Stimulated activated CD4-positive, alpha-beta T cell treated with anti-CD3 and anti-CD28 coated beads, TNF-alpha, amount 100 ng/mL, for 1 hour (primary cell): Measurements from ENCODE around the gene ZFP64.
"Not testable (repeated sequence)": the region's sequence is repeated elsewhere in the genome, so short reads cannot be mapped to it uniquely, and the experiment has no call there.

ENCODE experiments used
- DNase-seq, 3 donors: peaks; one replicate each; pipeline ENCODE4 v3.0.0-alpha.2; 2020; ENCODE audit warnings: low read depth in 3 of 3, low spot score in 1 of 3

Gene ZFP64

DNA sequence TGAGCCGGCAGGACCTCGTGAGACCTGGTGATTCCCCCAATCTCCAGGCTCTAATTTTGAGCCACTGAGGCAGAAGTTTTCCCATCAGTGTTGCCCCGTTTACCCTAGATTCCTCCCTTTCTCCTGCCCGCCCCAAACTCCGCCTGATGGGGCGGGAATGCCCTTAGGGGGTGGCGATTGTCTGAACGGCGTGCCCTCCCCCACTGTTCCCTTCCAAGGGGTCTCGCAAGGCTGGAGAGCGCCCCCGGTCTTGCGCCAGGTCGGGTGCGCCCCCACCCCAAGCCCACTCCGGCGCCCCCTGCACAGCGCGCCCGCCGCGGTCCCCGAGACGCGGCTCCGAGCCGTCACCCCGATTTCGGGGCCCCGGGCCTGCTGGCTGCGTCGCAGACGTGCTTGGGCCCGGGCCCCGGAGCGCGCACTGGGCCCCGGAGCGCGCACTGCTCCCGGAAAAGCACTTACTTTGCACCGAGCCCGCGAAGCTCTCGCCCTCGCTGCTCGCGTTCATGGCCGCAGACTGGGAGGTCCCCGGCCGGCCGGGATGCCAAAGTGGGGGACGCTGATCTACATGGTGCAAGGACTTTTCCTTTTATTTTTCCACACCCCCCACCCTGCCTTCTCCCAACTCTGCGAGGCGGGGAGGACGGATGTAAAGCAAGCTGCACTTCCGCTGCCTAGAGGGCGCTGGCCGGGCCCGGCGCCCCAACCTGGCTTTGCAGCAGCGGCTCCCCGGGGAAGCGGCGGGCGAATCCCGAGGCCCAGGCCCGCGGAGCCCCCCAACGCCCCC lies at the start of gene ZFP64:
Gene ZFP64 (minus strand): TSS at position 648 of the 784 bp plus-strand sequence. CDS start 143 bp downstream, at position 505.
- peak; percentile 13 to 57 (median 30) for DNase-seq

DNA sequence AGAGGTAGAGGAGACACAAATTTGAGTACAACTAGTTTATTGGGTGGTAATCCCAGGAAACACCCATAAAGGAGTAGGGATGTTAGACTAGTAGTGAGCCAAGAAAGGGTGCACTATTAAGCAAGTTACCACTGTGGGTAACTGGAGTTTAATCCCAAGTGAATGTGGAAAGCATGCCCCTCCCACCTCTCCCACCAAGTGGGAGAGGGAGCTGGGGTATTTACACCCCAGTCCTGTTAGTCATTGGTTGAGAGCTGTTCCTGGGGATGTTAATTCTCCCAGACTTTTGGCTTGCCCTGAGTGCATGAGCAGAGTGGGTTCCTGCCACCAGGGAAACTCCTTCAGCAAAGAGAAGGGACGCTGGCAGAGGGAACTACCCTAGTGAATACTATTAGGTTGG lies 49.2 kb upstream of the ZFP64 start:
- no peak for DNase-seq

DNA sequence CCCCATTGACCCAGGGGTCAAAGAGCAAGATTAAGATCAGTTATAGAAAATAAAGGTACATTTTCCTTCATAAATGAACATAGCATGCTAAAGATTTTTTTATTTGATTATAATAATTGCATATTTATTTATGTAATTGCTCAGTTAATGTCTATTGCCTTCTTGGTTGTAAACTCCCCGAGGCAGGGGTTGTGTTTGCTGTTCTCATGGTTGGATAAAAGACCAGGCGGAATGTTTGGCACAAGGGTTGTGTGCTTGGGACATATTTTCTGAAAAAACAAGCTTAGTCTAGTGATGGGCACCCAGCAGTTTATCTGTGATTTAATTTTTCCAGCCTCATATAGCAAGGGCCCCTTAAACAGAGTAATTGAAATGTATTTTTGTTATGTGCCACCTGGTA lies 47.5 kb upstream of the ZFP64 start:
- DNase-seq = no peak

DNA sequence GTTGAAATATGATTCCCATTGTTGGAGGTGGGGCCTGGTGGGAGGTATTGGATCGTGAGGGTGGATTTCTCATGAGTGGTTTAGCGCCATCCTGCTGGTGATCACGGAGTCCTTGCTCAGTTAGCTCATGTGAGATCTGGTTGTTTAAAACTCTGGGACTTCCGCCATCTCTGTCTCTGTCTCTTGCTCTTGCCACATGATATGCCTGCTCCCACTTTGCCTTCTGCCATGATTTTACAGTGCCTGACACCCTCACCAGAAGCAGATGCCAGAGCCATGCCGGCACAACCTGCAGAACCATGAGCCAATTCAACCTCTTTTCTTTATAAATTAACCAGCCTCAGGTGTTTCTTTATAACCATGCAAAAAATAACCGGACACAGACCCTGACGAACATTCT lies 44.7 kb upstream of the ZFP64 start:
- no peak for DNase-seq

DNA sequence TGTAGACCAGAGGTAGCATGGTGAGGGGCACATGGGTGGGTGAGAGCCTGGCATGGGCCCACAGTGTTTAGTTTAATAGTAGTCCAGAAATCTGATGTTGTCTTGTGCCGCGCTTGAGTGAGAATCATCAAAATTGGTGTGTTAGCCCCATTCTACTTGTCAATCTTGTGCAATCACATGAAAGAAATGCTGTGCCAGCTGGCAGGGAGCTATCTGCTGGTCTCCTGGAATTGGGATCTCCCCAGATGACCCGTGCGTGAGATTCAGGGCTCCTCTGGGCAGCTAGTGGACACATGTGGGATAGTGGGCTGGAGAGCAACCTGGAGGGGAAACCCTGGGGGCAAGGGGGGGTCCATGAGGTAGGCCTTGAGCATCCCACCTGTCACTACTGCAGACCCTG lies 43.5 kb upstream of the ZFP64 start:
- no peak for DNase-seq

DNA sequence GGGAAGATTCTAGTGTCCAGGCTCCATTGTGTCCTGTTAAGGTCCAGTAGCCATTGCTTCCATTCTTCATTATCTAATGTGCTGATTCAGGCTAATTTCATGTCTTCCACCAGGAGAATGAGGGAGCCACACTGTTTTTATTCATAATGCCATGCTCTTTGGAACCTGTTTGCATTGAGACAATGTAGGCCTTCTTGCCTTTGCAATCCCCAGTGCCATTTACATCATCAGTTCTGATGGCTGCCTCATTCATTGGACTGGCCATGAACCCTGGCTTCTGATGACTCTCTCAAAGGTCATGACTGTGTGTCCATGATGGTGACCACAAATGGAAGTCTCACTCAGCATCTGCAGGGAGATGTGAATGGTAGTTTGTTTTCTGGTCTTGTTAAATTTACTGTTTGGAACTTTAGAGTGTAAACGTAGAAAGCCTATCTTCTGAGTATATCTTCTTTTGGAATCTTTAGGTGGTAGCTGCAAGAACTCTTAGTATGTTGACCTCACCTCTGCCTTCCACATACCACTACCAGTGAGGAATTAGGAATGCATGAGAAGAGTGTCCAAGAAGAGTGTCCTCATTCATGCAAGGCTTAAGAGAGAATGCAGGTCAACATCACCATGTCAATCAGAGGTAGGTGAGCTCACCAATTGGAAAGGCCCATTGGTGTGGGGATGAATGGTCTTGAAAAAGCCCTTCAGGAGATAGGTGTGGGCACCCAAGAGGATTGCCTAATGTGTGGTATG lies 42.9 kb upstream of the ZFP64 start:
- DNase-seq = no peak

DNA sequence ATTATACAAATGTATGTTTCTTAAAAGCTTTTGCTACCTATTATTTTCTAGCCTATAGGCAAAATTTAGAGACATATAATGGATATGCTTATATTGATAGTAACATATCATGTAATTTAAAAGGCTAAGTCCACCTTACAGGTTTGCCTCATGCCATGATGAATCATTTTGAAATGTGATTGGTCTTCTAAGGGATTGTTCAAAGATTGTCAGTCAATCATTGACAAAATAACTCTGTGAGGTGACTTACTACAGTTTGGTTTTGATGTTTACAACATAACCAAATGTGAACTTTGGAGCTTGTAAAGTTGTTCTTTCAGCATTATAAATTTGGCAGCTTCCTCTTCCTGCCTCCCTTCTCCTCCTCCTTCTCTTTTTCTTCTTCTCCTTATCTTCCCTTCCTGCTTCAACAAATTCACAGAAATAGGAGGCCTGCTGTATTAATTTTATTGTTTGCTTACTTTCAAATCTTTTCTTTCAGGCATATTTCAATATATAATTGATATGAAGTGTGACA lies 39.7 kb upstream of the ZFP64 start:
- no peak for DNase-seq

DNA sequence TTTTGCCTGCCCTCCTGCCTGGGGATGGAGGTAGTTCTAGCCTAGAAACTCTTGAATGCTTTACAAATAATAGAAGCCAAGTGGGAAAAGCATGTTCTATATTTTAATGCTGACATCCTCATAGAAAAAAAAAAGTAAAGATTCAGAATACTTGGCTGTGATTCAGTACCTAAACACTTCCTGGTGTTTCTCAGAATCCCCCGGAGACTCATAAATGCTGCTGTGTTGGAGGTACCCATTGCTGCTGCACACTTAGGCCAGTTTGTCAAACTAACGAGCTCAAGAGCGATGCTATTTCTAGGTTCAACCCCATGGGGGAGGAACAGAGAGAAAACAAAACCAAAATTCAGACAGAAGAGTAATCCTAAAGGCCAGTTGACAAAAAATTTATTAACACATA lies 38.8 kb upstream of the ZFP64 start:
- DNase-seq = no peak

DNA sequence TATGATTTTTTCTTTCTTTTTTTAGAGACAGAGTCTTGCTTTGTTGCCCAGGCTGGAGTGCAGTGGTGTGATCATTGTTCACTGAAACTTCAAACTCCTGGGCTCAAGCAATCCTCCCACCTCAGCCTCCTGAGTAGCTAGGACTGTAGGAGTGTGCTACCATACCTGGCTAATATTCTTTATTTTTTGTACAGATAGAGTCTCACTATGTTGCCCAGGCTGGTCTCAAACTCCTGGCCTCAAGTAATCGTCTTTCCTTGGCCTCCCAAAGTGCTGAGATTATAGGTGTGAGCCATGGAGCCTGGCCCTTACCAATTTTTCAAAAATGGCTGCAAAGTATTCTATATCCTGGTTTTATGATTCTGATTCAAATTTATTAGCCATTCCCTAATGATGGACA lies 37.8 kb upstream of the ZFP64 start:
- not testable (repeated sequence) for DNase-seq

DNA sequence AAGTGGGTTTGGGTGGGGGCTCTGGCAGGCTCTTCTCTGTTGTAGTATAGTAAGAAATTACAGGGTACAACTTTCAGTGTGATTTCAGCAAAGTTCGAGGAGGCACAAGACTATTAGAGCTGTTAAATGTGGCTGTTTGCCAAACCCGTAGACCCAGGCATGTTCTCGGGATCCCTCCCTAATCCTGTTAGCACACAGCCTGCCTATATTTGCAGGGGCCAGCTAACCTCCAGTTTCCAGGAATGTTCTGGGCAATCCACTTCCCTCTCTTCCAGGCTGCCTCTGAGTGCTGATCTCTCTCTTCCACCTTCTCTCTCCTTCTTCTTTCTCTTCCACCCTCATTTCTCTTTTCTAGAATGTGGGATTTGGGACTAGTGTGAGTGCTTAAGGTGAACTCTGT lies 34.8 kb upstream of the ZFP64 start:
- no peak for DNase-seq

DNA sequence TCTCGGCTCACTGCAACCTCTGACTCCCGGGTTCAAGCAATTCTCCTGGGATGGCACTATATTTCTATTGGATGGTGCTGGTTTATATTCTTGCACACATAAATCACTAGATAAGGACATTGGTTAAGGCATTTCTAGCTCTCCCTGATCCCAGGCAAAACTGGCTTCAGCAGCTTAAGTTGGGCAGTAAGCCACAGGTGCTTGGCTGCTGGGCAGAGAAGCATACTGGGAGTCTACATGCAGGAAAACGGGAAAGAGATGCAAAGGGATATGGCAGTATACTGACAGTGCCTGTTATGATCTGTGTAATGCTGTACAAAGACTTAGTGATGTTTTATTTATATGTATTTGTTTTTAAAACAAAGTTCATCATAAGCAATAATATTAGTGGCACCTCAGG lies 33.3 kb upstream of the ZFP64 start:
- DNase-seq = no peak

DNA sequence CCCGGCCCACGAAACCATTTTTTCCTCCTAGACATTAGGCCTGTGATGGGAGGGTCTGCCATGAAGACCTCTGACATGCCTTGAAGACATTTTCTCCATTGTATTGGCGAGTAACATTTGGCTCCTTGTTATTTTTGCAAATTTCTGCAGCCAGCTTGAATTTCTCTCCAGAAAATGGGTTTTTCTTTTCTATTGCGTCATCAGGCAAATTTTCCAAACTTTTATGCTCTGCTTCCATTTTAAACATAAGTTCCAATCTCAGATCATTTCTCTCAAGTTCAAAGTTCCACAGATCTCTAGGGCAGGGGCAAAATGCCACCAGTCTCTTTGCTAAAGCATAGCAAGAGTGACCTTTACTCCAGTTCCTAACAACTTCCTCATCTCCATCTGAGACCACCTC lies 29.8 kb upstream of the ZFP64 start:
- not testable (repeated sequence) for DNase-seq

DNA sequence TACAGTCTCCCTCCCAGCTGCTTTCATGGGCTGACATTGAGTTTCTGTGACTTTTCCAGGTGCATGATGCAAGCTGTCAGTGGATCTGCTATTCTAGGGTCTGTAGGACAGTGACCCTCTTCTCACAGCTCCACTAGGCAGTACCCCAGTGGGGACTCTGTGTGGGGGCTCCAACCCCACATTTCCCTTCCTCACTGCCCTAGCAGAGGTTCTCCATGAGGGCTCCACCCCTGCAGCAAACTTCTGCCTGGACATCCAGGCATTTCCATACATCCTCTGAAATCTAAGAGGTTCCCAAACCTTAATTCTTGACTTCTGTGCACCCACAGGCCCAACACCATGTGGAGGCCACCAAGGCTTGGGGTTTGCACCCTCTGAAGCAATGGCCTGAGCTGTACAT lies 29.3 kb upstream of the ZFP64 start:
- not testable (repeated sequence) for DNase-seq

DNA sequence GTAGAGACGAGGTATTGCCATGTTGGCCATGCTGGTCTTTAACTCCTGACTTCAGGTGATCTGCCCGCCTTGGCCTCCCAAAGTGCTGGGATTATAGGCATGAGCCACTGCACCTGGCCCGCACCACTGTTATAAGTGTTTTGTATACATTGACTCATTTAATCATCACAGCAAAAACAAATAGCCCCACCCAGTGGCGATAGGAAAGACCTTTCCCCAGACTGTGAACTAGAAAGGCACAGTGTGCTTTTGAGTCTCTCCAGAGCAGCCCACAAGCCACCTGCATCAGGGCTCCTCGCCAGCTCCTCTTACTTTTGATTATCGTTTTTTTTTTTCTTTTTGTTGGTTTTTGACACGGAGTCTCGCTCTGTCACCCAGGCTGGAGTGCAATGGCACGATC lies 27.9 kb upstream of the ZFP64 start:
- no peak for DNase-seq

DNA sequence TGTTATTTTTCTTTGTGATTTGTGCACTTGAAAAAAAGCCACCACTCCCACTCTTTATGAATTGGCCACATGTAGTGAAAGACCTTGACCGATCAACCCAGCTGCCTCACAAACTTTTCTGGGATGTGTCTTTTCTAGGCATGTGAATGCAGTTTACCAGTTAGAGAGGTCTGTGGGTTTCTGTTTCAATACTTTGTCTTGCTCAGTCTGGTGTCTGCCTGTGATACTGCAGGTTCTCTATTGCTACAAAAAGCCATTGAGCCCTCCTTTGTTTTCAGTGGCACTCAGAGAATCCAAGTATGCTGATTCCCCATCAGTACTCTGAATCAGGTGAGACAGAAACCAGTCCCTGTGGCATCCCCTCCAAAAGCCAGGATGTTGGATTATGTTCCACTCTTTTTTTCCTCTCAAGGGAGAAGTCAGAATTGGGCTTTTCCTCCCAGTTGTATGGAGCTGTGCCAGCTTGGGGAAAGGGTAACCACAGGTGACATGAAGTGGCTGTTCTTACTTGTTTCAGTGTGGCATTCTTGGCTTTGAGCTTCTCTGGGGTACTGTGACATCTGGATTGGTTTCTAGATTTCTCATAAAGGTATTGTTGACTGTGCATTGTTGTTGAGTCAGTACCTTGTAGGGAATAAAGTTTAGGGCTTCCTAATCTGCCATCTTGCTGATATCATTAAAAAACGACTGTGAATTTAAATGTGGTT lies 26.3 kb upstream of the ZFP64 start:
- no peak for DNase-seq

DNA sequence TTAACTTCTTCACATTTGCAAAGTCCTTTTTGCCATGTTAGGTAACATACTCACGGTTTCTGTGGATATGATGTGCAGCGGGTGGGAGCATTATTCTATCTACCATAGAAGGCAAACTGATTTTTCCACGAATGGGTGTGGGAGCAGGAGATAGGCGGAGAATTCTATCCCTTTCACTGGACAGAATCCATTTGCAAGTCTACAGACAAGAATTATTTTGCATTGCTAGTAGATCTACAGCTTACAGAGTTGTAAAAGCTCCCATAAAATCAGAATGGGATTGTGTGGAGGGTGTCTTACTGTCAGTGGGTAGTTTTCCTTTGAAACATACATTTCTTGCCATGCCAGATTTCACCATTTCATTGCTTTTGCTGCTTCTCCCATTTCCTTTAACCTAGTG lies 22.4 kb upstream of the ZFP64 start:
- DNase-seq = no peak

DNA sequence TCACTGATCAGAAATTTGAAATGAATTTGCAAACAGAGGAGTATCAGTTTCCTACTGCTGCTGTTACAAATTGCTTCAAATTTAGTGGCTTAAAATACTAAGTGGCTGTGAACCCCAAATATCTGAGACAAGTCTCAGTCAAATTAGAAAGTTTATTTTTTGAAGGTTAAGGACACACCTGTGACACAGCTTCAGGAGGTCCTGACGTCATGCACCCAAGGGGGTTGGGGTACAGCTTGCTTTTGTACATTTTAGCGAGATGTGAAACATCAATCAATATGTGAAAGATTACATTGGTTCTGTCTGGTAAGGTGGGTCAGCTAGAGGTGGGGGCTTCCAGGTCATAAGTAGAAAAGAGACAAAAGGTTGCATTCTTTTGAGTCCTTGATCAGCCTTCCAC lies 21.4 kb upstream of the ZFP64 start:
- DNase-seq = no peak

DNA sequence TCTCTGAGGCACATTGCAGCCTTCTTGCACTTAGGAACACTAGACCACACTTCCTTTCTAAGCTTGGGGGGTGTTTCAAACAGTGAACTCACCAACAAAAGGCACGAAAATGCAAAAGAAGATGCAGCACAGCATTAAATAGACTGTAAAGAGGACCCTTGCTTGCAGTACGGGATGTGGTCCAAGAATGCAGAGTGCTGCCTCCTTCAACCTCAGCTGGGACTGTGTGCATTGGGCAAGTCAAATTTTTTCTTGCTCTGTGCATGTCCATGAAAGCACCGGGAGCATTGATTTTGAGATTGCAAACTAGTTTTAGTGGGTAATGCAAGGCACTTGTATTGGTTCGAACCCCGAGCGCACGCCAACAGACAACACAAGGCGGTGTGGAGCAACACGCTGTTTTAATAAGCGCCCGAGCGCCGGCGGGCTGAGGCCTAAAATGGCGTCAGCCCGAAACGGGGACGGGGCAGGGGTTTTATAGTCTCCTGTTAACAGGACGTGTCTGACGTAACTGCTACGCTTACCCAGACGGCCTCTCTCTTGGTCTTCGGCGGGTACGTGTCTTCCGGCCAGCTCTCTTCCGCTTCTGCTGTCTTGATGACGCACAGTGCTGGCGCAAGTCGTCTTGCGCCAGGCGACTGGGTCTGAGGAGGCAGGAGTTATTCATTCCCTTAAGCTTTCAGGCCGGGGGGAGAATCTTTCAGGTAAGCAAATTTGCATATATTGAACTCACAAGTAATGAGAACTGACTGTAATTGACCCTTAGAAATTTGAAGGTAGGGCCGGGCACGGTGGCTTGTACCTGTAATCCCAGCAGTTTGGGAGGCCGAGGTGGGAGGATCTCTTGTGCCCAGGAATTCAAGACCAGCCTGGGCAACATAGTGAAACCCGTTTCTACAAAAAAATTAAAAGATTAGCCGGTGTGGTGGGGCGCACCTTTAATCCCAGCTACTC lies 18.7 kb upstream of the ZFP64 start:
- no peak for DNase-seq

DNA sequence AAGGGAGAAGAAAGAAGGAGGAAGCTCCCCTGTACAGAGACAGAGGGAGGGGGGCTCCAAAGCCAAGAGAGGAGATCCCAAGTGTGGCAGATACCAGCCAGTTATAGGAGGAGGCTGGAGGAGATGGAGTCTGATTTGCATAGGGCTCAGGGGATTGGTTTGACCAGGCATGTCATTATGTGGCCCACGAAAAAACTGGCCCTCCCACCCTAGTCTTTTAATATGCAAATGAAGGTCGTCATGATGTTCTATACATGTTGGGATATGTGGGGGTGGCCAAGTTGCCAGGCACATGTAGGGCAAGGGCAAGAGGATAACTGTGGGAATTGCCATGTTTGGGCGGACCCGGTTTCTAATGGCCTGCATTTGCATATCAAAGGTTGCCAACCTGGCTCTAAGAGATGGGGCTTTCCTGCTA lies 17.6 kb upstream of the ZFP64 start:
- no peak for DNase-seq

DNA sequence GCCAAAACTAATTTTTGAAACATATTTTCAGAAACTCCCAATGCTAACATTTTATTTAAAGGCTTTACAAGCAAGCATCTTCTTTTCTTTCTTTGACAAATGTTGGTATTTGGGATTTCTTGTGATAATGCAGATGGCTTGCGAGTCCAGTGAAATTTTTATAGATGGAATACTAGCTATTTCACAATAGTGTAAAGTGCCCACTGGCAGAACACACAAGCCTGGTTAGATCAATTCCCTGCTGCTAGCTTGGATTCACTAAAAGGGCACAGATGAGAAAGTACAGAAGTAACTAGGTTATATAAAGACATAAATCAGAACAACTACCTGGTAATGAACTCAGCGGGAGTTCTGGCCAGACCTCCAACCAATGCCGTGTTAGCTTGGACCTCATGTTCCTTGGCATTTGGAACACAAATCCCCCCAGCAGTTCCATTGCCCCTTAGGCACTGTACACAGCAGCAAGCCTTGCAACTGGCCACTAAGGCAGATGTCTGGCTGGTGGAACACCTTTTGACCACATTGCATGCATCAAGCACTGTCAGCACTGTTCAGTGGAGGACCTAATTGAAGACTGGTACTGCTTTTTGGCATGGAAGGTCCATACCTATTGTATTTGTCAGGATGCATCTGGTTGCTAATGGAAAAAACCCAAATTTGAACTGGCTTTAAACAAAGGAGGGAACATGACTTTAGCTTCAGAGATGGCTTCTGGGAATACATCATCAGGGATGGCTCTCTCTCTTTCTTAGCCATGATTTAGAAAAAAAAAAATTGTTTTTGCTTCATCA lies 15.6 kb upstream of the ZFP64 start:
- no peak for DNase-seq
